GM23338 (cell line): ENCODE results near the gene ALDH2. TPM values are rescaled to one million over a fixed set of nuclear protein-coding genes. Genes with fewer than 3 reads are reported as not detected.

Experiments used
- ATAC-seq: fragments of 200-7000 bp; cut with Tn5 transposase; 3 replicates; pipeline ENCODE4 v1.9.1; 2020
- DNase-seq: peaks from one replicate; pipeline ENCODE4 v3.0.0-alpha.2; 2015; ENCODE audit warnings: low spot score
- H2AFZ ChIP-seq: fragments of 200-600 bp; sonication (generic); 2 replicates; pipeline ENCODE4 v1.8.0; 2016; ENCODE audit warnings: antibody characterized with exemption, mild to moderate bottlenecking, moderate library complexity
- H3F3A ChIP-seq: fragments of 200-600 bp; sonication (generic); replicated peaks from 2 replicates; pipeline ENCODE4 v1.8.0; 2017; ENCODE audit warnings: antibody characterized with exemption, mixed run types, low read depth
- H3K27ac ChIP-seq: fragments of 200-600 bp; sonication (generic); 2 replicates; pipeline ENCODE4 v1.6.1; 2016; ENCODE audit warnings: low read depth
- H3K27me3 ChIP-seq: fragments of 200-600 bp; sonication (generic); 2 replicates; pipeline ENCODE4 v1.8.0; 2016; ENCODE audit warnings: mild to moderate bottlenecking, mixed run types, moderate library complexity; ENCODE audit not compliant: insufficient read depth
- H3K36me3 ChIP-seq: fragments of 200-600 bp; sonication (generic); 2 replicates; pipeline ENCODE4 v1.8.0; 2016; ENCODE audit warnings: mild to moderate bottlenecking; ENCODE audit not compliant: insufficient read depth
- H3K4me1 ChIP-seq: fragments of 200-600 bp; sonication (generic); 2 replicates; pipeline ENCODE4 v1.8.0; 2016; ENCODE audit warnings: mild to moderate bottlenecking, moderate library complexity; ENCODE audit not compliant: insufficient read depth
- H3K4me2 ChIP-seq: fragments of 200-600 bp; sonication (generic); 2 replicates; pipeline ENCODE4 v1.7.1; 2017; ENCODE audit warnings: mixed run types
- H3K4me3 ChIP-seq: fragments of 200-600 bp; sonication (generic); 2 replicates; pipeline ENCODE4 v1.6.1; 2016; ENCODE audit warnings: mixed run types
- H3K79me2 ChIP-seq: fragments of 200-600 bp; sonication (generic); replicated peaks from 2 replicates; pipeline ENCODE4 v1.8.0; 2017; ENCODE audit warnings: mild to moderate bottlenecking; ENCODE audit not compliant: insufficient read depth
- H3K9me2 ChIP-seq: fragments of 200-600 bp; sonication (generic); 2 replicates; pipeline ENCODE4 v1.8.0; 2017; ENCODE audit not compliant: insufficient read depth
- H4K20me1 ChIP-seq: fragments of 200-600 bp; sonication (generic); replicated peaks from 2 replicates; pipeline ENCODE4 v1.8.0; 2017; ENCODE audit warnings: mild to moderate bottlenecking; ENCODE audit not compliant: insufficient read depth
- H3K27ac Mint-ChIP-seq: 2 replicates; pipeline ENCODE4 v1.8.0; 2020; ENCODE audit warnings: inconsistent platforms, mild to moderate bottlenecking, moderate library complexity, mixed read lengths
- H3K27me3 Mint-ChIP-seq: 3 replicates; pipeline ENCODE4 v1.8.0; 2022; ENCODE audit warnings: low read depth, mild to moderate bottlenecking, moderate library complexity, mixed read lengths, inconsistent platforms; ENCODE audit not compliant: insufficient read depth, poor library complexity
- H3K36me3 Mint-ChIP-seq: 3 replicates; pipeline ENCODE4 v1.8.0; 2021; ENCODE audit warnings: low read depth, mild to moderate bottlenecking, inconsistent platforms, moderate library complexity, mixed read lengths
- H3K4me1 Mint-ChIP-seq: 3 replicates; pipeline ENCODE4 v1.8.0; 2020; ENCODE audit warnings: mild to moderate bottlenecking, inconsistent platforms, mixed read lengths
- H3K4me3 Mint-ChIP-seq: 3 replicates; pipeline ENCODE4 v1.8.0; 2021; ENCODE audit warnings: moderate library complexity, mild to moderate bottlenecking, inconsistent platforms, mixed read lengths
- H3K9me3 Mint-ChIP-seq: 3 replicates; pipeline ENCODE4 v1.8.0; 2020; ENCODE audit warnings: moderate library complexity, mild to moderate bottlenecking, inconsistent platforms, mixed read lengths
- CREB1 ChIP-seq: fragments of 250-450 bp; sonication (Bioruptor Pico); IDR thresholded peaks from 2 replicates; pipeline ENCODE4 v1.5.0; 2020; ENCODE audit warnings: low read depth, mild to moderate bottlenecking, moderate library complexity
- CTCF ChIP-seq, 2 experiments: fragments of 200-600 bp in 1 of 2; sonication (generic) in 1 of 2; conservative IDR thresholded peaks; 2 replicates each; pipeline versions ENCODE4 v1.5.1 to v1.6.1; 2016 to 2017; ENCODE audit warnings: antibody characterized with exemption in 2 of 2, low read depth in 2 of 2, mild to moderate bottlenecking in 2 of 2, moderate library complexity in 1 of 2
- EZH2 ChIP-seq: fragments of 200-600 bp; sonication (generic); IDR thresholded peaks from one replicate; pipeline ENCODE4 v1.8.0; 2017; ENCODE audit warnings: antibody characterized with exemption, mild to moderate bottlenecking, low read depth; ENCODE audit not compliant: unreplicated experiment
- EZH2phosphoT487 ChIP-seq: fragments of 200-600 bp; sonication (generic); IDR thresholded peaks from one replicate; pipeline ENCODE4 v1.8.1; 2018; ENCODE audit warnings: antibody characterized with exemption; ENCODE audit not compliant: unreplicated experiment
- JUNB ChIP-seq: IDR thresholded peaks from one replicate; pipeline ENCODE4 v1.6.1; 2016; ENCODE audit warnings: antibody characterized with exemption; ENCODE audit not compliant: unreplicated experiment
- NANOG ChIP-seq: IDR thresholded peaks from 2 replicates; pipeline ENCODE4 v1.6.1; 2016; ENCODE audit warnings: antibody characterized with exemption, borderline replicate concordance
- POLR2AphosphoS5 ChIP-seq: IDR thresholded peaks from 2 replicates; pipeline ENCODE4 v1.6.1; 2016; ENCODE audit warnings: antibody characterized with exemption, low read depth
- STAT1 ChIP-seq: IDR thresholded peaks from one replicate; pipeline ENCODE4 v1.6.1; 2016; ENCODE audit warnings: antibody characterized with exemption; ENCODE audit not compliant: unreplicated experiment
- ZNF114 ChIP-seq: fragments of 250-450 bp; sonication (Bioruptor Pico); IDR thresholded peaks from 2 replicates; pipeline ENCODE4 v1.5.0; 2020; ENCODE audit warnings: mild to moderate bottlenecking, moderate library complexity
- ZNF331 ChIP-seq: fragments of 250-450 bp; sonication (Bioruptor Pico); IDR thresholded peaks from 2 replicates; pipeline ENCODE4 v1.5.0; 2020; ENCODE audit warnings: low read depth, mild to moderate bottlenecking, moderate library complexity
- ZNF462 ChIP-seq: fragments of 250-450 bp; sonication (Bioruptor Pico); IDR thresholded peaks from 2 replicates; pipeline ENCODE4 v1.5.0; 2020; ENCODE audit warnings: mild to moderate bottlenecking, moderate library complexity
- polyA plus RNA-seq: library from polyadenylated mRNA; unstranded; fragments of >200 nt; fragmentation: Nextera tagmentation; extraction: Ambion mirVana; gene quantifications from 2 replicates; pipeline ENCODE4 v1.2.1, GENCODE V29; 2016
- total RNA-seq: library from RNA; depleted of rRNA; stranded (reverse); fragments of >200 nt; shearing (Covaris generic); gene quantifications from 2 replicates; pipeline ENCODE4 v1.2.3, GENCODE V29; 2014

The ALDH2 gene
- total and polyA plus RNA-seq, 2 experiments from 2014 or later = 14.9 to 50.5 TPM

DNA sequence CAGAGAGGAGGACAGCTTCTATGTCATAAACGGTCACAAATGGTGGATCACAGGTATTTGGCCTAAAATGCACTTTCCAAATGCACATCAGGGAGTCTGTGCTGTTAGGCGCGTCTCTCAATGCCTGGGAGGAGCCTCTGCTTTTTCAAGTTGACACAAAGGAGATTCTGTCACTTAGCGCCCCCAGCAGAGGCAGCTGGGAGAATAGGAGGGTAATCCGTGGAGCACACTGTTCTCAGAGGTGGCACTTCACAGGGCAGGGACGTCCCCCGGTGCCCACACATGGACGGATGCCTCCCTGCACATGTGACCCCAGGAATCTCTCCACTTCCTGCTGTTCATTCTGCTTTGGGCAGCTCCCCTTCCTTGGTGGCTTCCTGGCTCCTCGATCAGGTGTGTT is 19.4 kb upstream of the ALDH2 start:
- no peak overlapping the region for H3K27ac Mint-ChIP-seq
- no peaks in the 10 kb centered on the region for H3K36me3 ChIP-seq
- no peaks in the 10 kb centered on the region for H3K9me3 Mint-ChIP-seq
- DNase-seq = no peak
- no peaks in the 10 kb centered on the region for H3K9me2 ChIP-seq
- H3K27ac ChIP-seq = no peak overlapping the region
- no peak overlapping the region for H3K4me2 ChIP-seq
- H2AFZ ChIP-seq = no peak overlapping the region
- H4K20me1 ChIP-seq = no peaks in the 10 kb centered on the region
- no peak for ATAC-seq
- peaks cover 2% of the 10 kb centered on the region for H3K27me3 Mint-ChIP-seq
- no peak for TF ChIP-seq JUNB
- peak in 1 of 2 experiments; percentile 21; a peak in 2 of 4 replicates for TF ChIP-seq CTCF (conservative IDR thresholded peaks at IDR 0.05; ENCODE audit: low read depth in 2 of 2)
- H3K4me1 ChIP-seq = no peaks in the 10 kb centered on the region
- no peaks in the 10 kb centered on the region for H3K79me2 ChIP-seq
- H3K27me3 ChIP-seq = no peaks in the 10 kb centered on the region
- peaks cover 14% of the 10 kb centered on the region for H3K36me3 Mint-ChIP-seq
- no peak overlapping the region for H3K4me3 Mint-ChIP-seq
- no peaks in the 10 kb centered on the region for H3K4me1 Mint-ChIP-seq
- H3F3A ChIP-seq = peaks cover 2% of the 10 kb centered on the region; the same call in 1 of the 2 replicates
- no peak overlapping the region for H3K4me3 ChIP-seq

- H3K36me3 Mint-ChIP-seq = peaks cover 14% of the 10 kb centered on the region
- Histone ChIP-seq H3K4me2 (no peak overlapping the region), H3K9me2 (no peaks in the 10 kb centered on the region), H4K20me1 (no peaks in the 10 kb centered on the region), H3K27me3 (no peaks in the 10 kb centered on the region), H3K4me3 (no peak overlapping the region), H3F3A (peaks cover 2% of the 10 kb centered on the region; the same call in 1 of the 2 replicates), H3K4me1 (no peaks in the 10 kb centered on the region), H3K27ac (no peak overlapping the region), H2AFZ (no peak overlapping the region), H3K36me3 (no peaks in the 10 kb centered on the region), H3K79me2 (no peaks in the 10 kb centered on the region)
- H3K4me1 Mint-ChIP-seq = no peaks in the 10 kb centered on the region
- no peak for ATAC-seq
- no peak overlapping the region for H3K27ac Mint-ChIP-seq
- H3K4me3 Mint-ChIP-seq = no peak overlapping the region
- H3K9me3 Mint-ChIP-seq = no peaks in the 10 kb centered on the region
- H3K27me3 Mint-ChIP-seq = peaks cover 2% of the 10 kb centered on the region
- DNase-seq = no peak
- TF ChIP-seq ZNF331 (CRISPR knock-in tag) (no peak), CREB1 (CRISPR knock-in tag) (no peak), EZH2 (no peak), ZNF462 (CRISPR knock-in tag) (no peak), EZH2phosphoT487 (no peak), NANOG (no peak), CTCF (conservative IDR thresholded peaks at IDR 0.05; ENCODE audit: low read depth in 2 of 2) (no peak), ZNF114 (CRISPR knock-in tag) (no peak), STAT1 (no peak), POLR2AphosphoS5 (no peak), JUNB (no peak)
These were observed 18.5 kb upstream of the ALDH2 start for GRCh38 chr12:111748151-111748672.
